Measurements from ENCODE around the gene PRKCG.
"Not testable (repeated sequence)": the region's sequence is repeated elsewhere in the genome, so short reads cannot be mapped to it uniquely, and the experiment has no call there.

- not testable (repeated sequence) for TF ChIP-seq CTCF (conservative IDR thresholded peaks at IDR 0.05); EZH2 (IDR thresholded peaks at IDR 0.05; ENCODE audit: low read depth)
These were observed 41.1 kb upstream of the PRKCG start for GRCh38 chr19:53840914-53841313.
